Effector memory CD4-positive, alpha-beta T cell (primary cell): ENCODE data around the gene HAS3.

Experiments
- DNase-seq, 3 donors: peaks; one replicate each; pipeline ENCODE4 v3.0.0-alpha.2; 2020
- H3K27ac ChIP-seq: 2 replicates; pipeline ENCODE4 v1.7.0; 2013; ENCODE audit warnings: mild to moderate bottlenecking, low read length, moderate library complexity; ENCODE audit not compliant: insufficient read depth, poor library complexity, severe bottlenecking
- H3K27me3 ChIP-seq: replicated peaks from 2 replicates; pipeline ENCODE4 v1.7.0; 2013; ENCODE audit warnings: mild to moderate bottlenecking, low read length; ENCODE audit not compliant: insufficient read depth, control insufficient read depth, poor library complexity, severe bottlenecking
- H3K36me3 ChIP-seq: 2 replicates; pipeline ENCODE4 v1.7.0; 2013; ENCODE audit warnings: mild to moderate bottlenecking, low read length, moderate library complexity; ENCODE audit not compliant: control insufficient read depth, insufficient read depth
- H3K4me1 ChIP-seq: 2 replicates; pipeline ENCODE4 v1.7.0; 2013; ENCODE audit warnings: low read length, mild to moderate bottlenecking; ENCODE audit not compliant: control insufficient read depth, insufficient read depth, poor library complexity, severe bottlenecking
- H3K4me3 ChIP-seq: 2 replicates; pipeline ENCODE4 v1.7.0; 2013; ENCODE audit warnings: low read length, low read depth, mild to moderate bottlenecking; ENCODE audit not compliant: insufficient read depth, poor library complexity, severe bottlenecking
- H3K9me3 ChIP-seq: 2 replicates; pipeline ENCODE4 v1.7.0; 2013; ENCODE audit warnings: mild to moderate bottlenecking, low read length, moderate library complexity; ENCODE audit not compliant: control insufficient read depth

Gene HAS3

GRCh38 chr16:69109486-69110270 lies 4.2 kb downstream of the HAS3 start:
- Histone ChIP-seq H3K4me1 (peaks cover 23% of the 10 kb centered on the region), H3K27me3 (peaks cover 12% of the 10 kb centered on the region), H3K36me3 (peaks cover 7% of the 10 kb centered on the region), H3K27ac (no peak overlapping the region), H3K4me3 (no peak overlapping the region), H3K9me3 (no peaks in the 10 kb centered on the region)
- no peak for DNase-seq

DNA sequence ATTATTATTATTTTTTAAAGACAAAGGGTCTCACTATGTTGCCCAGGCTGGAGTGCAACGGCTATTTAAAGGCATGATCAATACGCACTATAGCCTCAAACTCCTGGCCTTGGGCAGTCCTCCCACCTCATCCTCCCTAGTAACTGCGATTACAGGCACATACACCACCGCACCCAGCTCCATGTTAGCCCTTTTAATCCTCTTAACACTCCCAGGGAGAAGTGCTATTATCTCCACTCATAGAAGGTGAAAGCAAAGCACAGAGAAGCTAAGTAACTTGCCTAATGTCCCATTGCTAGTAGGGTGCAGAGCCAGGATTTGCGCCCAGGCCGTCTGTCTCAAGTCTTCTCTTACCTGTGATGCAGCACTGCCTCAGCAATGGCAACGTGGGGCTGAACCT lies 5.0 kb downstream of the HAS3 start:
- Histone ChIP-seq H3K27ac (no peak overlapping the region), H3K27me3 (peaks cover 12% of the 10 kb centered on the region), H3K4me3 (no peak overlapping the region), H3K36me3 (peaks cover 7% of the 10 kb centered on the region), H3K4me1 (peaks cover 21% of the 10 kb centered on the region), H3K9me3 (no peaks in the 10 kb centered on the region)
- DNase-seq: no peak

- H3K27ac ChIP-seq: no peak overlapping the region
- peaks cover 12% of the 10 kb centered on the region for H3K27me3 ChIP-seq
- H3K36me3 ChIP-seq: peaks cover 10% of the 10 kb centered on the region
- H3K9me3 ChIP-seq: no peaks in the 10 kb centered on the region
- DNase-seq: no peak
- H3K4me1 ChIP-seq: peaks cover 15% of the 10 kb centered on the region
- H3K4me3 ChIP-seq: no peak overlapping the region
Observed at GRCh38 chr16:69111216-69111875, 5.9 kb downstream of the HAS3 start.

DNA sequence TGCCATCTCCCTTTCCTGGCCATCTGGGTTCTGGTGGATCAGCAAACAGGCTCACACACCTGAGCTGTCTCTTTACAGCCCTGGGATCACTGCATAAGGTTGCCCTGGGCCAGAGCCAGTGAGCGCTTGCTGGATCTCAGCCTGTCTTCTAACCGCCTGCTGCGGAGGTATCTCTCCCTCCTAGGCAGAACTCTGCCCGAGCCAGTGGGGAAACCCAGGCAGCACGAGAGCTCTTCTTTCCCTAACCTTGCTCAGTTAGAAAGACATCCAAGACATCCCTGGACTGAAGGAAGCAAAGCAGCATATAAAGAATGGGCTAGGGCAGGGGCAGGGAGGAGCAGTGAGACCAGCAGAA lies 6.4 kb downstream of the HAS3 start:
- no peaks in the 10 kb centered on the region for H3K9me3 ChIP-seq
- no peak for DNase-seq
- peaks cover 12% of the 10 kb centered on the region for H3K27me3 ChIP-seq
- H3K27ac ChIP-seq: no peak overlapping the region
- peaks cover 10% of the 10 kb centered on the region for H3K4me1 ChIP-seq
- H3K4me3 ChIP-seq: no peak overlapping the region
- peaks cover 15% of the 10 kb centered on the region for H3K36me3 ChIP-seq

GRCh38 chr16:69112285-69113129 lies 7.1 kb downstream of the HAS3 start:
- no peak overlapping the region for H3K4me3 ChIP-seq
- peak in 1 of 3 donors; percentile 23 for DNase-seq
- H3K27ac ChIP-seq: no peak overlapping the region
- no peaks in the 10 kb centered on the region for H3K9me3 ChIP-seq
- peaks cover 7% of the 10 kb centered on the region for H3K27me3 ChIP-seq
- H3K4me1 ChIP-seq: peaks cover 3% of the 10 kb centered on the region
- H3K36me3 ChIP-seq: peaks cover 21% of the 10 kb centered on the region

DNA sequence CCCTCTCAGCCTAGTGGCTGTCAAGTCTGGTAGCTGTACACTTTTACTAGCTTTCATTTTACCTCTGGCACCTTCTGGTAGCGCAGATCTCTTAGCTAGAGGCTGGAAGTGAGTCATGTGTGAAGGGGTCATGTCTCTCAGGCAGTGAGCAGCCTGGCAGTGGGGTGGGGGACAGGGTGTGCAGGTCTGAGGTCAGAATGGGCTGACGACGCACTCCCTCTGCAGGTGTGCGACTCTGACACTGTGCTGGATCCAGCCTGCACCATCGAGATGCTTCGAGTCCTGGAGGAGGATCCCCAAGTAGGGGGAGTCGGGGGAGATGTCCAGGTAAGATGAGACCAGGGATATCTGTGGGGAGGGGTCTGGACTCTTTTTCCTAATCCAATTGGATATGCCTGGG lies 7.8 kb downstream of the HAS3 start:
- Histone ChIP-seq H3K9me3 (no peaks in the 10 kb centered on the region), H3K4me3 (no peak overlapping the region), H3K27ac (no peak overlapping the region), H3K27me3 (no peaks in the 10 kb centered on the region), H3K36me3 (peaks cover 28% of the 10 kb centered on the region), H3K4me1 (no peaks in the 10 kb centered on the region)
- no peak for DNase-seq

DNA sequence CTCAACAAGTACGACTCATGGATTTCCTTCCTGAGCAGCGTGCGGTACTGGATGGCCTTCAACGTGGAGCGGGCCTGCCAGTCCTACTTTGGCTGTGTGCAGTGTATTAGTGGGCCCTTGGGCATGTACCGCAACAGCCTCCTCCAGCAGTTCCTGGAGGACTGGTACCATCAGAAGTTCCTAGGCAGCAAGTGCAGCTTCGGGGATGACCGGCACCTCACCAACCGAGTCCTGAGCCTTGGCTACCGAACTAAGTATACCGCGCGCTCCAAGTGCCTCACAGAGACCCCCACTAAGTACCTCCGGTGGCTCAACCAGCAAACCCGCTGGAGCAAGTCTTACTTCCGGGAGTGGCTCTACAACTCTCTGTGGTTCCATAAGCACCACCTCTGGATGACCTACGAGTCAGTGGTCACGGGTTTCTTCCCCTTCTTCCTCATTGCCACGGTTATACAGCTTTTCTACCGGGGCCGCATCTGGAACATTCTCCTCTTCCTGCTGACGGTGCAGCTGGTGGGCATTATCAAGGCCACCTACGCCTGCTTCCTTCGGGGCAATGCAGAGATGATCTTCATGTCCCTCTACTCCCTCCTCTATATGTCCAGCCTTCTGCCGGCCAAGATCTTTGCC lies 9.0 kb downstream of the HAS3 start:
- Histone ChIP-seq H3K27me3 (no peaks in the 10 kb centered on the region), H3K36me3 (peaks cover 41% of the 10 kb centered on the region)
- DNase-seq: no peak

GRCh38 chr16:69114976-69115355 lies 9.5 kb downstream of the HAS3 start:
- H3K4me3 ChIP-seq: no peak overlapping the region
- peaks cover 46% of the 10 kb centered on the region for H3K36me3 ChIP-seq
- no peak for DNase-seq
- H3K9me3 ChIP-seq: no peaks in the 10 kb centered on the region
- H3K27ac ChIP-seq: no peak overlapping the region
- H3K27me3 ChIP-seq: no peaks in the 10 kb centered on the region
- no peaks in the 10 kb centered on the region for H3K4me1 ChIP-seq

More for the DNA sequence above, 9.0 kb downstream of the HAS3 start:
- no peaks in the 10 kb centered on the region for H3K9me3 ChIP-seq
- no peak overlapping the region for H3K27ac ChIP-seq
- H3K4me3 ChIP-seq: no peak overlapping the region
- H3K4me1 ChIP-seq: no peaks in the 10 kb centered on the region

- DNase-seq: no peak
- Histone ChIP-seq H3K36me3 (peaks cover 49% of the 10 kb centered on the region), H3K4me1 (no peaks in the 10 kb centered on the region), H3K4me3 (no peak overlapping the region), H3K9me3 (no peaks in the 10 kb centered on the region), H3K27ac (no peak overlapping the region), H3K27me3 (no peaks in the 10 kb centered on the region)
Observed at GRCh38 chr16:69115361-69115760, 9.9 kb downstream of the HAS3 start.
